Activated effector memory CD4-positive, alpha-beta T cell treated with Interleukin-2 at 50 U/mL for 16 hours (primary cell): ENCODE results near the gene TPGS2.
"Not testable (repeated sequence)": the region's sequence is repeated elsewhere in the genome, so short reads cannot be mapped to it uniquely, and the experiment has no call there.

Experiments used
- DNase-seq: peaks from one replicate; pipeline ENCODE4 v3.0.0-alpha.2; 2020

Gene TPGS2, protein sequence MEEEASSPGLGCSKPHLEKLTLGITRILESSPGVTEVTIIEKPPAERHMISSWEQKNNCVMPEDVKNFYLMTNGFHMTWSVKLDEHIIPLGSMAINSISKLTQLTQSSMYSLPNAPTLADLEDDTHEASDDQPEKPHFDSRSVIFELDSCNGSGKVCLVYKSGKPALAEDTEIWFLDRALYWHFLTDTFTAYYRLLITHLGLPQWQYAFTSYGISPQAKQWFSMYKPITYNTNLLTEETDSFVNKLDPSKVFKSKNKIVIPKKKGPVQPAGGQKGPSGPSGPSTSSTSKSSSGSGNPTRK

DNA sequence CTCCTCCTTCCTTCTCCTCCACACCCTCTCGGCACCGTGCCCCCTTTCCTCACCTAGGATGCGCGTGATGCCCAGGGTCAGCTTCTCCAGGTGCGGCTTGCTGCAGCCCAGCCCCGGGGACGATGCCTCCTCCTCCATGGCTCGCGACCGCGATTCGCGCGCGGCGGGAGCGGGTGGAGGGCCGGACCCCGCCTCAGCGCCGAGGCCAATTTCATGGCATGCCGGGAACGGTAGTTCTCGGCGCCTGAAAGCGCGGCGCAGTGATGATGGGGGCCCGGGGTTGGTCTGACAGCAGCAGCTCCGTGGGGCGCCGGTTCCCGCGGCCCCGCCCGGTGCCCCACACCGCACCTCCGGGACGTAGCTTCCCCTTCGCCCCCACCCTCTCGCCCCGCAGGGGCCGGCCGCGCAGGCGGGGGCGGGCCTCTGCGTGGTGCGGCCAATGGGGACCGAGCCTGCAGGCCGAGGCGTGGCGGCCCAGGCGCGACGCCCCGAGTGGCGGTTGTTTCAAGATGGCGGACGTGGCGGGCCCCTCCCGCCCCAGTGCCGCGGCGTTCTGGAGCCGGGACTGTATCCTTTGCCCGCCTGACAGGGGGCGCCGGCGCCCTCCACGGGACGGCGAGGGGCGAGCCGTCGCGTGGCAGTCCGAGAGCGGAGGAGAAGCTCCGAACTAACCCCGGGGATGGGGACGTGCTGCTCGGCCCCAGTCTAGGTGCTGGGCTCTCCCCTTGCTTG lies at the start of gene TPGS2, which contains the start of gene KIAA1328:
Gene TPGS2, minus strand, starts transcription at position 373 of the 732 bp plus-strand sequence. Its CDS starts 235 bp downstream, at position 138.
Gene KIAA1328, plus strand, starts transcription at position 498 of the 732 bp plus-strand sequence. Its CDS starts 12 bp downstream, at position 510.
- peak; percentile 85 for DNase-seq

GRCh38 chr18:36873826-36874225 lies 45.0 kb upstream of the TPGS2 start:
- DNase-seq = not testable (repeated sequence)

DNA sequence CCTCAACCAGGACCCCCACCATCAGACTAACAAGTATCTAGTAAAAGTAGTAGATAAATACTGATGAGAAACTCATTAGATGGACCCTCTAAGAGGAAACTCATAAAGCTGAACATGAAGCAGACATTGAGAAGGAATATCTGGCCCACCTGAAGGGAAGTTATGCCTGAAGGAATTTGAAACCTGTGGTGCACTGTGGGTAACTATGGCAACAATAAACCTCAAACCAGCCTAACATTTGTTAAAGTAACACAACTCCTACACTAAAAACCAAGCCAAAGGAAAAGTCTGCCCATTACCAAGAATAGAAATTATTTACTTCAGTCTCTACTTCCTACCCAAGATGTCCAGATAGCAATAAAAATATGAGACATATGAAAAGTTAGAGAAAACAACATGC lies 43.5 kb upstream of the TPGS2 start:
- no peak for DNase-seq

DNA sequence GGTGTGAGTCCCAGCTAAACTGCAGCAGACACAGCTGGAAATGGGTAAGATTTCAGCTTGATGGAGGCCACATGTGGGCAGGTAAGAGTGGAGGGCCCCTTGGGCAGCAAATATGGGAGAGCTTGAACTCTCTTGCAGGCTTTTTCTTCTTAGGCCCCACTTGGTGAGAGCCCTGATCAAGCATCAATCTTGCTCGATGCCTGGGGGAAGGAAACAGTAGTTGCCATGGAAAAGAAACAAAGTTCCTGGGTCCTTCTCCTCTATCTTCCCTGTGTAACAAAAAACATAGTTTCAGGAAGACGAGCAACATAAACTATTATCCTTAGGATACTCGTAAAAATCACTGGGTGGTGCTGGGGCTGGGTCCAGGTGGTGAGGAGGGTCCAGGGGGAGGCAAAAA lies 43.0 kb upstream of the TPGS2 start:
- no peak for DNase-seq

GRCh38 chr18:36867056-36867455 lies 38.3 kb upstream of the TPGS2 start:
- no peak for DNase-seq

DNA sequence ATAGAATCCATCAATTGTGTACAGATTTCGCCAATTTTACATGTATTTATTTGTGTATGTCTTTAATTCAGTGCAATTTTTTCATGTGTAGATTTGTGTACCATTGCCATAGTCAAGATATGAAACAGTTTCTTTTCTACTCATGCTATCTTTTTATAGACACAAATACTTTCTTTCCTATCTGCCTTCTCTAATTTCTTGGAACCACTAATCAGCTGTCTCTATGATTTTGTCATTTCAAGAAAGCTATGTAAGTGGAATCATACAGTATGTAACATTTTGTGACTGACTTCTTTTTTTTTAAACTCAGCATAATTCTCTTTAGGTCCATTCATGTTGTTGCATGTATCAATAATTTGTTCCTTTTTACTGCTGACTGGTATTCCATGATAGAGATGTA lies 33.4 kb upstream of the TPGS2 start:
- no peak for DNase-seq

GRCh38 chr18:36856815-36857214 lies 28.0 kb upstream of the TPGS2 start:
- no peak for DNase-seq

- DNase-seq = no peak
Measured at GRCh38 chr18:36851202-36851590, 22.4 kb upstream of the TPGS2 start.

DNA sequence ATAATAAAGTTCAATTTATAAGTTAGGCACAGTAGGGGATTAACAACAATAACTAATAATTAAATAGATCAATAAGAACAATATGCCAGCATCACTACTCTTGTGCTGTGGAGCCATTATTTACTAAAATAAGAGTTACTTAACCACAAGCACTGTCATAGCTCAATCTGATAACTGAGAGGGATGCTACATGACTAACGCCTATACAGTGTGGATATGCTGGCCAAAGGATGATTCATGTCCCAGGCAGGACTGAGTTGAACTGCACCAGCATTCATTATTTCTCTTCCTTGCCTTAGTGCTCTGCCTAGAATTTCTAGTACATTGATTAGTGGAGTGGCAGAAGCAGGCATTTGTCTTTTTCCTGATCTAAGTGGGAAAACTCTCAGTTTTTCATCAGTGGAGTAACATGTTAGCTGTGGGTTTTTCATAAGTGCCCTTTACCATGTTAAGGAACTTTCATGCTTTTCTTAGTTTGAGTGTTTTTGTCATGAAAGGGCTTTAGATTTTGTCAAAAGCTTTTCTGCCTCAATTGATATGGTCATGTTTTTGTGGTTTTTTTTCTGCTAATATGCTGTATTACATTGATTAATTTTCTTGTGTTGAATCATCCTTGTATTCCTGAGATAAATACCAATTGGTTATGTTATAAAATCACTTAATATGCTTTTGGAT lies 21.9 kb upstream of the TPGS2 start:
- no peak for DNase-seq

DNA sequence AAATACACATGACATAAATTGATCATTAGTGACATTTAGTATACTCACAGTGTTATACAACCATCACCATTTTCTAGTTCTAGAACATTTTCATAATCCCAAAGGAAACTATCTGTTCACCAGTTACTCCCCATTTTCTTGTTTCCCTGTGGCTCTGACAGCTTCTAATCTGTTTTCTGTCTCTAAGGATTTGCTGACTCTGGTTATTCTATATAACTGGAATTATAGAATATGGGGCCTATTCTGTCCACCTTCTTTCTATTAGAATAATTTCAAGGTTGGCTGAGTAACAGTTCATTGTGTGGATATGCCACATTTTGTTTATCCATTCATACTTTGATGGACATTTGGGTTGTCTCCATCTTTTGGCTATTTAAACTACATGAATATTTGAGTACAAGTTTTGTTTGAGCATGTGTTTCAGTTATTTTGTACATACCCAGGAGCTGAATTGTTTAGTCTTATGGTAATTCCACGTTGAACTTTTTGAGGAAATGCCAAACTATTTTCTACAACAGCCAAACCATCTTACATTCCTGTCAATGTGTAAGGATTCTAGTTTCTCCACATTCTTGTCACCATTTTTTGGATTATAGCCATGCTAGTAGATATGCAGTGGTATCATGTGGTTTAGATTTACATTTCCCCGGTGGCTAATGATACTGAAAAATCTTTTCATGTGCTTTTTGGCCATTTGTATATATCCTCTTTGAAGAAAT lies 20.6 kb upstream of the TPGS2 start:
- DNase-seq = no peak

GRCh38 chr18:36848609-36849008 lies 19.8 kb upstream of the TPGS2 start:
- DNase-seq = no peak

GRCh38 chr18:36843784-36844183 lies 15.0 kb upstream of the TPGS2 start:
- DNase-seq = no peak

DNA sequence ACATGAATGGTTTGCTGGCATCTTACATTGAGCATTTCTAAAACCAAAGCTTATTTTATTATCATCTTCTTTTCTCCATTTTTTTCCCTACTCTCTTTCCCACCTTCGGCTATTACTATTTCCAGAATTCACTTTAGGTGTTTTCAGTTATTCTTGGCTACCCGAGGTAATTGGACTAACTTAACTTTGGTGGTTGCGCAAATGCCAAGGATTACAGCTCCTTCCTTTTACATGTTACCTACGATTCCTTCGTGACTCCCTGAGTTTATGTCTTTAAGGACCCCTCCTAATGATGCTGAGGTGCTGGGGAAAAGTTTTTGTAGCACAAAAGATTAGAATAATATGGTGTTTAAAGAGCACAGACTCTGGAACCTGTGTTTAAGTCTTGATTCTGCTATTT lies 14.4 kb upstream of the TPGS2 start:
- no peak for DNase-seq

DNA sequence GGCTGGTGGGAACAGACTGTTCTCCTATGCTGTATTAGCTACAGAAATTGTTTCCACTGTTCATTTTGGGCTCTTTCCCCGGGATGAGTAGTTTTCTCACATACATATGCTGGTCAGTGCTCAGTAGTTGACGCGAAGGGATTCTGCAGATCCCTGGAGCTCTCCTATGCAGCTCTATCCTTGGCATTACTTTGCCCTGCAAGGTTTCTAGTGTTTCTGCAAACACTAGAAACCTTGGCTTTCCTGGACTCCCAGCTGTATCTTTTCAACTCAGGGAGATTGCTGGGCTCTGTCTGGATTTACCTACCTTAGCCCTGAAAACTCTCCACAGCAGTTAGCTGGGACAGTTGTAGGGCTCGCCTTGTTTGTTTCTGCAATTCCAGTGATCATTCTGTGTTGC lies 11.0 kb upstream of the TPGS2 start:
- DNase-seq = no peak

DNA sequence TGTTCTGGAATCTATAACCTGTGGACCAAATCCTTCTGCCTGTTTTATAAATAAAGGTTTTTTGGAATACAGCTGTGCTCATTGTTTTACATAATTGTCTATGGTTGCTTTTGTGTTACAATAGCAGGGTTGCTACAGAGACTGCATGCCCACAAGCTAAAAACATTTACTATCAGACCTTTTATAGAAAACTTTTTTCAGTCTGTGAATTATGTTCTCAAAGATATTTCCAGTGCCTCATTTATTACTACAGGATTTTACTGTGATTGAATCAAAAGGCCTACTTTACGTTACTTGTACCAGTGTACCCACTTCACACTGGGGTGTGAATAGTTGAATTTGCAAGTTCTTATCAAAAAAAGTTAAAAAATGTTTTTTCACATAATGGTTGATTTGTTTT lies 7.1 kb upstream of the TPGS2 start:
- DNase-seq = no peak

GRCh38 chr18:36833120-36833519 lies 4.3 kb upstream of the TPGS2 start:
- DNase-seq = no peak

- no peak for DNase-seq
Measured at GRCh38 chr18:36831139-36831538, 2.3 kb upstream of the TPGS2 start.

GRCh38 chr18:36830158-36830495 lies 1.3 kb upstream of the TPGS2 start:
- no peak for DNase-seq

- DNase-seq = no peak
Measured at GRCh38 chr18:36829362-36830157, 758 bp upstream of the TPGS2 start.

- DNase-seq = no peak
Measured at GRCh38 chr18:36828157-36828629, 609 bp downstream of the TPGS2 start.

DNA sequence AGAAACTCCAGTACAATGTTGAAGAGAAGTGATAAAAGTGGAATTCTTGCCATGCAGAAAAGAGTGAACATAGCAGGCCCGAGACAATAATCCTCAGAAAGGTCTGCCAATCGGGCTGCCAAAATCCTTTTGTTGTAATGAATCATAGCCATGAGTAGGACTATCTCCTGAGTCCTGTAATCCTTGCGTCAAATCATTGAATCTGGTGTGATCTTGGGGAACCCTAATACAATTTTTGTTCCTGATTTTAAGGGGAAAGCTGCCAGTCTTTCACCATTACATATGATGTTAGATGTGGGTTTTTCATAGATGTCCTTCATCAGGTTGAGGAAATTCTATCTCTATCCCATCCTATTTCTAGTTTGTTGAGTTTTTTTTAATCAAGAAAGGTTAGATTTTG lies 2.2 kb downstream of the TPGS2 start:
- no peak for DNase-seq

DNA sequence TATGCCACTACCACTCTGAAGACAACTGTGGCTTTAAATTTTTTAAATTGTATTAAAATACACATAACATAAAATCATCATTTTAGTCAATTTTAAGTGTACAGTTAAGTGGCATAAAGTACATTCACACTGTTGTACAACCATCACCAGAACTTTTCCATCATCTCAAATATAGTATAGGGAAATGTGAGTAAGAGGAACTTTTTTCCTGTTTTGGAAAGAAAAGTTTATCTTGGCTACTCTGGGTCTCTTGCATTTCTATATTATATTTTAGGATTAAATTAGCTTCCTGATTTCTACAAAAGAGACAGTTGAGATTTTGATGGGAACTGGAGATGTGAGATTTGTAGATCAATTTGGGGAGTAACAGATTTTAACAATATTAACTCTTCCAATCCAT lies 3.3 kb downstream of the TPGS2 start:
- no peak for DNase-seq
